CD1c-positive myeloid dendritic cell (primary cell): ENCODE results near the gene S1PR2.
"Not testable (repeated sequence)": the region's sequence is repeated elsewhere in the genome, so short reads cannot be mapped to it uniquely, and the experiment has no call there.

Experiments
- DNase-seq: peaks from one replicate; pipeline ENCODE4 v3.0.0-alpha.2; 2016; ENCODE audit errors: extremely low spot score

S1PR2 gene

GRCh38 chr19:10224337-10224736, 6.8 kb downstream of the S1PR2 start:
- DNase-seq: no peak

GRCh38 chr19:10223488-10224213, 7.5 kb downstream of the S1PR2 start:
- no peak for DNase-seq

GRCh38 chr19:10222201-10222890, 8.8 kb downstream of the S1PR2 start:
- DNase-seq: peak; percentile 63

GRCh38 chr19:10220695-10221094, 10.4 kb downstream of the S1PR2 start:
- no peak for DNase-seq

GRCh38 chr19:10219678-10220077, 11.5 kb downstream of the S1PR2 start:
- DNase-seq: peak; percentile 34

- DNase-seq: no peak
Measured at GRCh38 chr19:10217085-10217484, 14.0 kb downstream of the S1PR2 start.

- DNase-seq: no peak
Measured at GRCh38 chr19:10214784-10215183, 16.3 kb downstream of the S1PR2 start.

- no peak for DNase-seq
Measured at GRCh38 chr19:10211691-10212090, 19.4 kb downstream of the S1PR2 start.

- DNase-seq: peak; percentile 91
Measured at GRCh38 chr19:10211061-10211460, 20.1 kb downstream of the S1PR2 start.

GRCh38 chr19:10209315-10209714, 21.8 kb downstream of the S1PR2 start:
- DNase-seq: peak; percentile 94

GRCh38 chr19:10207026-10207425, 24.1 kb downstream of the S1PR2 start:
- DNase-seq: no peak

- DNase-seq: peak; percentile 53
Measured at GRCh38 chr19:10206226-10206885, 24.8 kb downstream of the S1PR2 start.

GRCh38 chr19:10205636-10206035, 25.5 kb downstream of the S1PR2 start:
- DNase-seq: no peak

GRCh38 chr19:10203686-10204085, 27.4 kb downstream of the S1PR2 start:
- DNase-seq: no peak

- peak; percentile 23 for DNase-seq
Measured at GRCh38 chr19:10201176-10201575, 30.0 kb downstream of the S1PR2 start.

GRCh38 chr19:10200101-10200500, 31.0 kb downstream of the S1PR2 start:
- DNase-seq: not testable (repeated sequence)

GRCh38 chr19:10198889-10199644, 32.1 kb downstream of the S1PR2 start:
- peak; percentile 83 for DNase-seq

GRCh38 chr19:10195199-10195519, 36.0 kb downstream of the S1PR2 start:
- no peak for DNase-seq

- DNase-seq: peak; percentile 94
Measured at GRCh38 chr19:10194500-10195198, 36.5 kb downstream of the S1PR2 start, which contains the start of gene DNMT1. Gene DNMT1, minus strand, starts transcription at chr19:10194953. Its CDS starts 54 bp downstream, at chr19:10194899.

- no peak for DNase-seq
Measured at GRCh38 chr19:10193790-10194499, 37.2 kb downstream of the S1PR2 start.

GRCh38 chr19:10192922-10193321, 38.2 kb downstream of the S1PR2 start:
- DNase-seq: no peak
